ENCODE results near the gene NAAA. TPM values are rescaled to one million over a fixed set of nuclear protein-coding genes. Genes with fewer than 3 reads are reported as not detected.
A peak's percentile ranks its signal among the peaks of the same experiment; 100 is the strongest.

Gene NAAA
- total and polyA plus RNA-seq, 2 donors (not counting 1 experiment from before 2014, with no cell fraction given), result 51.4 to 55.2 TPM

GRCh38 chr4:75902352-75902751 is 38.5 kb downstream of the NAAA start, which contains the start of gene PPEF2:
PPEF2 (minus strand) TSS chr4:75902452; CDS start chr4:75896325, 6,127 bp downstream.
- CTCF ChIA-PET, result interaction anchor here (1.7 kb wide), 1 partner anchor 13 kb away, joined by 4 read pairs; no protein-coding TSS in a partner anchor
- intact Hi-C loops (cut with micrococcal nuclease), result no loop called here
- POLR2A ChIA-PET, result no interaction called here

GRCh38 chr4:75898536-75898935 is 42.3 kb downstream of the NAAA start:
- H3K36me3 ChIP-seq (replicated peaks in 1 of 2; ENCODE audit: control extremely low read depth in 1 of 2, control insufficient read depth in 1 of 2, extremely low read depth in 1 of 2, insufficient read depth in 2 of 2, low read length in 1 of 2), result no peaks in the 10 kb centered on the region
- H3K9me3 Mint-ChIP-seq (ENCODE audit: insufficient read depth), result peaks cover 3% of the 10 kb centered on the region
- ChIA-PET CTCF (interaction anchor here (0.7 to 3.9 kb wide), 3 partner anchors 166 to 193 kb away, joined by 3 to 24 read pairs (median 4); no protein-coding TSS in a partner anchor), POLR2A (no interaction called here)
- intact Hi-C loops (cut with micrococcal nuclease), result no loop called here
- no peak overlapping the region for H3K4me2 ChIP-seq (replicated peaks; ENCODE audit: low read depth, low read length, poor library complexity, severe bottlenecking)
- no peak overlapping the region for H3K4me3 ChIP-seq (ENCODE audit: control extremely low read depth in 1 of 5, extremely low read depth in 1 of 5, insufficient read depth in 1 of 5, low read depth in 2 of 5, low read length in 4 of 5)
- ATAC-seq (ENCODE audit: low read depth) (no peak), DNase-seq (no peak)
- H3K4me1 Mint-ChIP-seq, result peaks cover 18% of the 10 kb centered on the region
- H3K27ac Mint-ChIP-seq, result no peak overlapping the region
- no peak overlapping the region for H2AFZ ChIP-seq (ENCODE audit: insufficient read depth, low read depth, low read length, poor library complexity, severe bottlenecking)
- H3K27me3 ChIP-seq (replicated peaks in 1 of 4; ENCODE audit: control extremely low read depth in 1 of 4, control insufficient read depth in 3 of 4, insufficient read depth in 4 of 4, low read length in 3 of 4), result peaks cover 0 to 2% (median 0%) of the 10 kb centered on the region in 4 experiments
- H3K4me1 ChIP-seq (ENCODE audit: control insufficient read depth in 2 of 2, insufficient read depth in 2 of 2, low read length in 2 of 2), result peaks cover 17% of the 10 kb centered on the region in 2 donors
- H3K27ac ChIP-seq (ENCODE audit: low read length in 2 of 2), result no peak overlapping the region
- H3K27me3 Mint-ChIP-seq, result no peaks in the 10 kb centered on the region
- no peak for TF ChIP-seq CTCF (IDR thresholded peaks at IDR 0.05)
- no peak for TF ChIP-seq EZH2 (IDR thresholded peaks at IDR 0.05; ENCODE audit: borderline replicate concordance, insufficient read depth, low read depth, low read length, poor library complexity, severe bottlenecking)
- H3K79me2 ChIP-seq (ENCODE audit: control insufficient read depth, insufficient read depth, low read length), result no peaks in the 10 kb centered on the region
- no peak overlapping the region for H3K4me3 Mint-ChIP-seq
- peaks cover 0 to 1% (median 0%) of the 10 kb centered on the region in 3 donors for H3K9me3 ChIP-seq (ENCODE audit: control extremely low read depth in 1 of 3, control insufficient read depth in 2 of 3, insufficient read depth in 1 of 3, low read length in 2 of 3)
- no peaks in the 10 kb centered on the region for H4K20me1 ChIP-seq (ENCODE audit: control insufficient read depth, insufficient read depth, low read length, poor library complexity, severe bottlenecking)
- H3K9ac ChIP-seq (ENCODE audit: low read length), result no peak overlapping the region

More at GRCh38 chr4:75902352-75902751, 38.5 kb downstream of the NAAA start, which contains the start of gene PPEF2:
- H3K4me2 ChIP-seq (replicated peaks; ENCODE audit: low read depth, low read length, poor library complexity, severe bottlenecking), result peak within 1 kb of the TSS; percentile 50
- peaks cover 0 to 1% (median 0%) of the 10 kb centered on the region in 3 donors for H3K9me3 ChIP-seq (ENCODE audit: control extremely low read depth in 1 of 3, control insufficient read depth in 2 of 3, insufficient read depth in 1 of 3, low read length in 2 of 3)
- H3K4me1 ChIP-seq (ENCODE audit: control insufficient read depth in 2 of 2, insufficient read depth in 2 of 2, low read length in 2 of 2), result peaks cover 17% of the 10 kb centered on the region in 2 donors
- DNase-seq (no peak), ATAC-seq (ENCODE audit: low read depth) (no peak)
- H4K20me1 ChIP-seq (ENCODE audit: control insufficient read depth, insufficient read depth, low read length, poor library complexity, severe bottlenecking), result no peaks in the 10 kb centered on the region
- no peaks in the 10 kb centered on the region for H3K36me3 ChIP-seq (replicated peaks in 1 of 2; ENCODE audit: control extremely low read depth in 1 of 2, control insufficient read depth in 1 of 2, extremely low read depth in 1 of 2, insufficient read depth in 2 of 2, low read length in 1 of 2)
- H3K27ac Mint-ChIP-seq, result peak within 1 kb of the TSS; percentile 65
- H3K4me3 ChIP-seq (ENCODE audit: control extremely low read depth in 1 of 5, extremely low read depth in 1 of 5, insufficient read depth in 1 of 5, low read depth in 2 of 5, low read length in 4 of 5), result peak within 1 kb of the TSS in 1 of 5 experiments; percentile 22
- 80% methylated on average over 1 of the region's 5 CpGs for WGBS (ENCODE audit: insufficient coverage)
- peaks cover 3% of the 10 kb centered on the region for H3K9me3 Mint-ChIP-seq (ENCODE audit: insufficient read depth)
- H3K27ac ChIP-seq (ENCODE audit: low read length in 2 of 2), result no peak within 1 kb of the TSS
- H3K79me2 ChIP-seq (ENCODE audit: control insufficient read depth, insufficient read depth, low read length), result no peaks in the 10 kb centered on the region
- H2AFZ ChIP-seq (ENCODE audit: insufficient read depth, low read depth, low read length, poor library complexity, severe bottlenecking), result no peak within 1 kb of the TSS
- peaks cover 18% of the 10 kb centered on the region for H3K4me1 Mint-ChIP-seq
- peak within 1 kb of the TSS; percentile 44 for H3K4me3 Mint-ChIP-seq
- no peak within 1 kb of the TSS for H3K9ac ChIP-seq (ENCODE audit: low read length)
- H3K27me3 ChIP-seq (replicated peaks in 1 of 4; ENCODE audit: control extremely low read depth in 1 of 4, control insufficient read depth in 3 of 4, insufficient read depth in 4 of 4, low read length in 3 of 4), result peaks cover 0 to 5% (median 0%) of the 10 kb centered on the region in 4 experiments
- no peak for TF ChIP-seq EZH2 (IDR thresholded peaks at IDR 0.05; ENCODE audit: borderline replicate concordance, insufficient read depth, low read depth, low read length, poor library complexity, severe bottlenecking)
- no peak for TF ChIP-seq CTCF (IDR thresholded peaks at IDR 0.05)
- H3K27me3 Mint-ChIP-seq, result no peaks in the 10 kb centered on the region
